Upper lobe of left lung (tissue), 4 donors: ENCODE data around the gene NF1.

Experiments
- CTCF ChIP-seq, 6 experiments: fragments of 450-650 bp in 4 of 6; fragments of 200-600 bp in 2 of 6; sonication (generic) in 2 of 6; IDR thresholded peaks; one replicate each; pipeline ENCODE4 v1.5.1; 2016 to 2019; ENCODE audit warnings: antibody characterized with exemption in 6 of 6
- POLR2A ChIP-seq, 4 donors: fragments of 450-650 bp; IDR thresholded peaks; one replicate each; pipeline ENCODE4 v1.5.1; 2016 to 2017; ENCODE audit warnings: antibody characterized with exemption in 4 of 4, mild to moderate bottlenecking in 2 of 4
- POLR2AphosphoS5 ChIP-seq, 2 donors: sonication (generic); formaldehyde crosslinking; IDR thresholded peaks; one replicate each; pipeline ENCODE4 v1.5.1; 2017; ENCODE audit warnings: antibody characterized with exemption in 2 of 2

GRCh38 chr17:31089471-31089870, 5.3 kb upstream of the NF1 start:
- no peak for TF ChIP-seq CTCF (IDR thresholded peaks at IDR 0.05)
- no peak for TF ChIP-seq POLR2A (IDR thresholded peaks at IDR 0.05)
- TF ChIP-seq POLR2AphosphoS5 (IDR thresholded peaks at IDR 0.05) = no peak
